Measurements from ENCODE around the gene PTF1A. TPM values are rescaled to one million over a fixed set of nuclear protein-coding genes. Genes with fewer than 3 reads are reported as not detected.

Gene PTF1A
- total RNA-seq, 4 donors from 2014 or later = not detected

DNA sequence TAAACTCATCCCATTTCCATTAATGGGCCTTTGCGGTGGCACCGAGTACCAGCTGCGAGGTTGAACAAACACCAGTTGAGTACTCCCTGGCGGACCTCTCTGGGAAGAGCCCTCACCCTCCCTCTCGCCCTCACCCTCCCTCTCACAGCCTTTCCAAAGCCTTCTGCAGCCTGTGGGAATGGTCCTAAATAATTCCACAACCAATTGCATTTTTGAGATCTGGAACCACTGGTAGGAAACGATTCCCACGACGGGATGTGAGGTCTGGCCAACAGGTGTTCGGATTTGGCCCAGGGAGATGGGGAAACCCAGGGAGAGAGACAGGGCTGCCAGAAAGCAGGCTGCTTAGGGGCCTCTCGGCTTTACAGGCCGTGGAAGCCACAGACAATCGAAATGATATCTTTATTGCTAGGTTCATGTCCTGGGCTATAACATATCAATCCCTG lies 5.3 kb downstream of the PTF1A start:
- Histone ChIP-seq H3K27ac (no peak overlapping the region), H3K36me3 (no peaks in the 10 kb centered on the region), H3K27me3 (peaks cover 3 to 100% (median 34%) of the 10 kb centered on the region in 4 donors), H3K9me3 (no peaks in the 10 kb centered on the region), H3K4me3 (no peak overlapping the region), H3K4me1 (peaks cover 0 to 22% (median 7%) of the 10 kb centered on the region in 3 donors)
- TF ChIP-seq POLR2A (IDR thresholded peaks at IDR 0.05) = no peak
- TF ChIP-seq, protein P1, sequence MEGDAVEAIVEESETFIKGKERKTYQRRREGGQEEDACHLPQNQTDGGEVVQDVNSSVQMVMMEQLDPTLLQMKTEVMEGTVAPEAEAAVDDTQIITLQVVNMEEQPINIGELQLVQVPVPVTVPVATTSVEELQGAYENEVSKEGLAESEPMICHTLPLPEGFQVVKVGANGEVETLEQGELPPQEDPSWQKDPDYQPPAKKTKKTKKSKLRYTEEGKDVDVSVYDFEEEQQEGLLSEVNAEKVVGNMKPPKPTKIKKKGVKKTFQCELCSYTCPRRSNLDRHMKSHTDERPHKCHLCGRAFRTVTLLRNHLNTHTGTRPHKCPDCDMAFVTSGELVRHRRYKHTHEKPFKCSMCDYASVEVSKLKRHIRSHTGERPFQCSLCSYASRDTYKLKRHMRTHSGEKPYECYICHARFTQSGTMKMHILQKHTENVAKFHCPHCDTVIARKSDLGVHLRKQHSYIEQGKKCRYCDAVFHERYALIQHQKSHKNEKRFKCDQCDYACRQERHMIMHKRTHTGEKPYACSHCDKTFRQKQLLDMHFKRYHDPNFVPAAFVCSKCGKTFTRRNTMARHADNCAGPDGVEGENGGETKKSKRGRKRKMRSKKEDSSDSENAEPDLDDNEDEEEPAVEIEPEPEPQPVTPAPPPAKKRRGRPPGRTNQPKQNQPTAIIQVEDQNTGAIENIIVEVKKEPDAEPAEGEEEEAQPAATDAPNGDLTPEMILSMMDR (IDR thresholded peaks at IDR 0.05) = no peak
- no peak for DNase-seq
- intact Hi-C loops (cut with DNase I) = no loop called here
- 2 to 20% methylated on average over 1 to 12 of the region's 12 CpGs for WGBS, 2 donors

DNA sequence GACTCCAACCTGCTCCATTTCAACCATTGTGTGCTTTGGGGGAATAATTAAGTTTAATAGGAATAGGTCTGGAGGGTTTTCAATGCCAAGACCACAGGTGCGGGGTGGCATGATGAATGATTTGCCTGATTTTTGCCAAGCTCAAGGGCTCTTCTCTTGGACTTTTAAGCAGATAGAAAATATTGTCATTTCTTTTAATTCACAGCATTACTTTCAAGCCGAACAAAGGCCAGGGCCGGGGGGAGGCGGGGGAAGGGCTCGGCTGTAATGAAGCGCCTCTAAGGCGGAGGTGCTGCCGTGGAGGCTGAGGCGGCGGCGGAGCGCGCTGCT lies 6.5 kb downstream of the PTF1A start:
- TF ChIP-seq, protein P1 (IDR thresholded peaks at IDR 0.05) = no peak
- no peak for TF ChIP-seq POLR2A (IDR thresholded peaks at IDR 0.05)
- no peaks in the 10 kb centered on the region for H3K36me3 ChIP-seq
- no peak overlapping the region for H3K4me3 ChIP-seq
- intact Hi-C loops (cut with DNase I) = no loop called here
- no peak for DNase-seq
- peaks cover 0 to 100% (median 34%) of the 10 kb centered on the region in 4 donors for H3K27me3 ChIP-seq
- H3K9me3 ChIP-seq = no peaks in the 10 kb centered on the region
- no peak overlapping the region for H3K27ac ChIP-seq
- WGBS, 2 donors = 2 to 10% methylated on average over 10 to 11 of the region's 13 CpGs
- H3K4me1 ChIP-seq = peaks cover 0 to 11% (median 0%) of the 10 kb centered on the region in 3 donors

DNA sequence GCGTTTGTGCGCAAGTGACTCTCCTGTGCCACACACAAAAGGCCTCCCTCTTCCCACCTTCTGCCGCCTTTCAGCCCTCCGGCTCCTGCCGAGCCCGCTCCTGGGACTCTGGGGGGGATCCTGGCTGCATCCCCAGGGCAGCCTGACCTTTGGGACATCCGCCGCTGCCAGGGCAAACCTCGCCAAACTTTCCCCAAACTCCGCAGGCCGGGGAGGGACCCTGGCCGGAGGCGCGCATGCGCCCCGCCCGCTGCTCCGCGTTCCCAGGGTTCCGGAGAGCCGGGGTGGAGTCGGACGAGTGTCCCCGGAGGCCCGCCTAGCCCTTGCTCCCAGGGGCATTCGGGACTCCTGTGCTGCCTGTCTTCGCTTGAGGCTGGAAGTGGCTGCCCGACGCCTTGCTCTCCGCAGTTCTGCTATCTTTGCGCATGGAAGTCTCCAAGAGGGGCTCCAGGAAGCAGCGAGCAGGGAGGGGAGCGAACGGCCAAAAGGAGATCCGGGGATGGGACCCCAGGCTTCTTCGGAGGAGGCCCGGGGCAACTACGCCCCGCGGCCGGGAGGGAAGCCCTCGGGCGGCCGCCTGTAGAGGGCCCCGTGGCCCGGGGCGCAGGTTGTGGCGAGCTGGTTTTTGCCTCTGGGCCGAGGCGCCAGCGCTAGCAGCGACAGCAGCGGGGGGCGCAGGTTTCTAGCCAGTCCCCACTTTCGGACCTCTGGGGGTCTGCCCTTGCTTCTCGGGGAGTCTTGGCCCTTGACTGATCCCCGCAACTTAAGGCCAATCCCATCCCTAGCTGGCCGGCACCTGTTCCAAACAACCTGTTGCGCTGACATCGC lies 7.0 kb downstream of the PTF1A start:
- TF ChIP-seq, protein P1 (IDR thresholded peaks at IDR 0.05) = no peak
- no peak for TF ChIP-seq POLR2A (IDR thresholded peaks at IDR 0.05)
- intact Hi-C loops (cut with DNase I) = no loop called here
- peaks cover 0 to 11% (median 0%) of the 10 kb centered on the region in 3 donors for H3K4me1 ChIP-seq
- WGBS, 2 donors = 0 to 2% methylated on average over 2 to 12 of the region's 60 CpGs
- no peak overlapping the region for H3K27ac ChIP-seq
- H3K27me3 ChIP-seq = peaks cover 0 to 100% (median 32%) of the 10 kb centered on the region in 4 donors
- DNase-seq = no peak
- H3K36me3 ChIP-seq = no peaks in the 10 kb centered on the region
- no peak overlapping the region for H3K4me3 ChIP-seq
- no peaks in the 10 kb centered on the region for H3K9me3 ChIP-seq

DNA sequence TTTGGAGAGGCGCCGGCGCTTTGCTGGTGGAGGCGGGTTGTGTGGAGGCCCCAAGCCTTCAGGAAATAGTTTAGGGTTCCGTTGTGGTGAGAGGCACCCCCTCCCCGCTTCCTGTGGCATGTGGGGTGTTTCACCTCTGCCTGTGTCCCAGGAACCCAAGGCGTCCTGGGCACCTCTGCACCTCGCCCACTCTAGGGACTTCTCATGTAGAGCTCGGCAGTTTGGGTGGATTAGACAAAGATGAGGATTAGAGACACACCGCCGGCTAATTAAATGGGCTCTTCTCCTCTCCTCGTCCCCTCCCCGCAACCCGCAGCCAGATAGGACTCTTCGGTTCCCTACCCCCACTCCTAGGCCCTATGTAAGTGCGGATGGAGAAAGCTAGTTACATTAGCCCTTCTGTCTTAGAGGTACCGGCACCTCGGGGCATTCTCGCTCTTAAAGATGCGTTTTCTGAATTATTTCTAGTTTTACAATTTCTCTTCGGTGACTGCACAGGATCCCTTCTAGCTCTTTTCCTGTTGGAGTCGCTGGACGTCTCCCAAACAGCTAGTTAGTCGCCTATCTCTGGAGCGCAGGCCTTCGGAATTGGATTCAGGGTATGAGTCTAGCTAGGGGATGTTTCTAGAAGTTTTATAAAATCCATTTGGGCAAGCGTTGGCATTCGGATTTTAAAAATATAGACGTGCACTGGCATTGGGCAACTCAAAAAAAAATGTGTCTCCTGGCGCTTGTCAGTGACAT lies 7.8 kb downstream of the PTF1A start:
- WGBS, 2 donors = 3 to 8% methylated on average over 21 of the region's 30 CpGs
- Histone ChIP-seq H3K27ac (no peak overlapping the region), H3K4me3 (no peak overlapping the region), H3K36me3 (no peaks in the 10 kb centered on the region), H3K4me1 (peaks cover 0 to 5% (median 0%) of the 10 kb centered on the region in 3 donors), H3K27me3 (peaks cover 0 to 100% (median 26%) of the 10 kb centered on the region in 4 donors), H3K9me3 (no peaks in the 10 kb centered on the region)
- intact Hi-C loops (cut with DNase I) = no loop called here
- TF ChIP-seq, protein P1 (IDR thresholded peaks at IDR 0.05) = no peak
- TF ChIP-seq POLR2A (IDR thresholded peaks at IDR 0.05) = no peak
- no peak for DNase-seq

DNA sequence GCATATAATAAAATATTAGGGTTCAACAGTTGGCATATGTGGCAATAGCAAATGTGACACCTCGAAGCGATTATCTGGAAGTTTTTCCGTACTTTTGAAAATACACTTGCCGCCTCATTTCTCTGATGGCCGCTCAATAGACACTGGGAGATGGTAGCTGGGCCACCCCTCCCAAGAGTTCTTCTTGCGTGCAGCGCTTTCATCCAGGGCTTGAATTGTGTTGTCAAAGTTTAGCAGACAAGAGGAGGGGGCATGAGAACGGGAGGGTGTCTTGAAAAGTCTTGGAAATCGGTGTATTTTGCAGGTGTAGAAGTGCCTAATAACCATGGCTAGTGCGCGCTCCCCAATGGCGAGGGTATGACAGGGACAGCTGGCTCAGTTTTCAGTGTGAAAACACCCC lies 8.5 kb downstream of the PTF1A start:
- Histone ChIP-seq H3K4me1 (no peaks in the 10 kb centered on the region), H3K9me3 (no peaks in the 10 kb centered on the region), H3K4me3 (no peak overlapping the region), H3K27me3 (peaks cover 0 to 96% (median 20%) of the 10 kb centered on the region in 4 donors), H3K36me3 (no peaks in the 10 kb centered on the region), H3K27ac (no peak overlapping the region)
- WGBS, 2 donors = 11 to 17% methylated on average over 9 to 12 of the region's 12 CpGs
- intact Hi-C loops (cut with DNase I) = no loop called here
- TF ChIP-seq, protein P1 (IDR thresholded peaks at IDR 0.05) = no peak
- no peak for TF ChIP-seq POLR2A (IDR thresholded peaks at IDR 0.05)
- no peak for DNase-seq

All from esophagus squamous epithelium (tissue), 5 donors.